ENCODE data around the gene RAB42.

DNA sequence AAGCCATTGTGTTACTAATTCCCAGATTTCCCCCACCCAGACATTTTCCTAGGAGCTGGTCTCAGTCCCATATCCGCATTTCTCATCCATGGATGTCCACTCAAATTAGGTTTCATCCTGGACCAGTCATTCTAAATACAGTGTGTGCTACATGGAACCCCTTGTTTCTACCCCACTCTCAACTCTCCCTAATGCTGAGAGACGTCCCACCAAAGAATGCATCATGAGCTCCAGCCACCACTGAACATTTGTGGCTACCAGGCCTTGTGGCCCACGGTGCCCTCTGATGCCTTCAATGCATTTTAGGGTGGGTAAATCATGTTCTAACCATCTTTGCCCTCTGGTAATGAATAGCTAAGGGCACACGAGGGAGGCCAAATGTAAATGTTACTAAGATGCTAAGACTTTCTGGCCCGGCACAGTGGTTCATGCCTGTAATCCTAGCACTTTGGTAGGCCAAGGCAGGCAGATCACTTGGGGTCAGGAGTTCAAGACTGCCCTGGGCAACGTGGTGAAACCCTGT is 13.3 kb upstream of the RAB42 start:
- TF ChIP-seq POLR2AphosphoS5 (IDR thresholded peaks at IDR 0.05): no peak
- TF ChIP-seq, protein P1, sequence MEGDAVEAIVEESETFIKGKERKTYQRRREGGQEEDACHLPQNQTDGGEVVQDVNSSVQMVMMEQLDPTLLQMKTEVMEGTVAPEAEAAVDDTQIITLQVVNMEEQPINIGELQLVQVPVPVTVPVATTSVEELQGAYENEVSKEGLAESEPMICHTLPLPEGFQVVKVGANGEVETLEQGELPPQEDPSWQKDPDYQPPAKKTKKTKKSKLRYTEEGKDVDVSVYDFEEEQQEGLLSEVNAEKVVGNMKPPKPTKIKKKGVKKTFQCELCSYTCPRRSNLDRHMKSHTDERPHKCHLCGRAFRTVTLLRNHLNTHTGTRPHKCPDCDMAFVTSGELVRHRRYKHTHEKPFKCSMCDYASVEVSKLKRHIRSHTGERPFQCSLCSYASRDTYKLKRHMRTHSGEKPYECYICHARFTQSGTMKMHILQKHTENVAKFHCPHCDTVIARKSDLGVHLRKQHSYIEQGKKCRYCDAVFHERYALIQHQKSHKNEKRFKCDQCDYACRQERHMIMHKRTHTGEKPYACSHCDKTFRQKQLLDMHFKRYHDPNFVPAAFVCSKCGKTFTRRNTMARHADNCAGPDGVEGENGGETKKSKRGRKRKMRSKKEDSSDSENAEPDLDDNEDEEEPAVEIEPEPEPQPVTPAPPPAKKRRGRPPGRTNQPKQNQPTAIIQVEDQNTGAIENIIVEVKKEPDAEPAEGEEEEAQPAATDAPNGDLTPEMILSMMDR (IDR thresholded peaks at IDR 0.05): no peak

Data from stomach (tissue), 4 donors.